ENCODE results near the gene SHD.

GRCh38 chr19:4318460-4318859 is 39.4 kb downstream of the SHD start:
- TF ChIP-seq YY1 (IDR thresholded peaks at IDR 0.05; ENCODE audit: insufficient read depth, insufficient replicate concordance, low read depth, low read length) (no peak), ATF1 (CRISPR knock-in tag; IDR thresholded peaks at IDR 0.05) (no peak), MAZ (IDR thresholded peaks at IDR 0.05; ENCODE audit: borderline replicate concordance, low read depth, low read length) (no peak), MAZ (CRISPR knock-in tag; IDR thresholded peaks at IDR 0.05; ENCODE audit: low read depth) (no peak), ARHGAP35 (CRISPR knock-in tag; IDR thresholded peaks at IDR 0.05; ENCODE audit: borderline replicate concordance) (no peak)
